Left hindlimb (tissue), 1 donor: Measurements from ENCODE around the gene LIN7C.

Experiments
- DNase-seq: peaks from one replicate; pipeline ENCODE4 v3.0.0-alpha.2; 2018

LIN7C gene

DNA sequence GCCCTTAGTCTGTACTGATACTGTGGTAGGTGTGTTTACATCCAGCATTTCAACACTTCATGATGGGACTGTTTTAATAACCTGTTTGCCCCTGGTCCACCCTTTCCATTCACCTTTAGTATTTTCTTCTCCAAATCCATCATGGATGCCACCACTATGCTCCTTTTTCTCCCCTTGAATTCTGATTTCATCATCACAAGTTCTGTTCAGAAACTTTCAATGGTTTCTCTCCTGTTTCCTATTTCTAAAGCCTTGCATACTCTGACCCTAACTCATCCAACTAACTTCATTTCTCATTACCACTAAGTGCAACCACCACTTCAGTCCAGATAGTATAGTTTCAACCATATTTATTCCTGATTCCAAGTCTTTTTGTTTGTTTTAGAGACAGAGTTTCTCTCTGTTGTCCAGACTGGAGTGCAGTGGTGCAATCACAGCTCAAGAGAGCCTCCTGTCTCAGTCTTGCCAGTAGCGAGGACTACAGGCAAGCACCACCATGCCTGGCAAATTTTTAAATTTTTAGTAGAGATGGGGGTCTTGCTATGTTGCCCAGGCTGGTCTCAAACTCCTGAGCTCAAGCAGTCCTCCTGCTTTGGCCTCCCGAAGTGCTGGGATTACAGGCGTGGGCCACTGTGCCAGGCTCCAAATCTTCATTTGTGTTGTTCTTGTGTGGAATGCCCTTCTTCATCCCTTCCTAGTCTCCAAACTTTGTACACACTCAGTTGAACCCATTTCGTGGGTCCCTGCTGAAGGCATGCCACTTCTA lies 1.2 kb upstream of the LIN7C start:
- no peak for DNase-seq

DNA sequence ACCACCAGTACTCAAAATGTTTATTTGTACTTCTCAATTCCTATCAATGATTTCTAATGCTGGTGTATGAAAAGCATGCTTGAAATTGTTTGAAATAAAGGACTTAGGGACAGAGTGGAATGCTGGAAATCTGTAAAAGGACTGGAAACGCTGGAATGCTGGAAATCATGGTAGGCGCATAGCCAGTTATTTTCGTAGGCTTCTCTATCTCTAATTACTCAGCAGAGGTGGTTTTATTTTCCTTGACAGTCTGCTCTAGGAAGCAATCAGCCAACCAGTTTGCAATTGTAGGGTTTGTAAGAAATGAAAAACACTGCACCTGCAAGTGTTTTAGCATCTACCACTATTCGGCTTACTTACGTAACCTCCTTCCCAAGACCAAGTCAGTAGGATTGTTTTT lies 788 bp downstream of the LIN7C start:
- DNase-seq: no peak

GRCh38 chr11:27504205-27504604 lies 2.4 kb downstream of the LIN7C start:
- DNase-seq: no peak

DNA sequence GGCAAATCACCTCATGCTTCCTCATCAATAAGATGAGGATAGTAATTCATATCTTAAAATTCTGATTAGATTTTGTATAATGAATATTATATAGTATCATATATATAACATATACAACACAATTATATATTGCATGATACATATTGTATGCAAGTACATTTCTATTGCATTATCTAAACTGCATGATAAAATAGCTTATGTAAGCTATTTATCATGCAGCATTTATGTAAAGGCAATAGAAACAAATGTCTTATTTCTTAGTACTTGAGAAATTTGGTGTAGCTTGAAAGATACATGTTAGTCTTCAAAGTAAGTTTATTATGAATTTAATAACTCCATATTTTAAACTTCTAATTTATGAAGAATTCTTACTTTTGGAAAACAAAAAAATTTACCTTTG lies 5.5 kb downstream of the LIN7C start:
- no peak for DNase-seq

DNA sequence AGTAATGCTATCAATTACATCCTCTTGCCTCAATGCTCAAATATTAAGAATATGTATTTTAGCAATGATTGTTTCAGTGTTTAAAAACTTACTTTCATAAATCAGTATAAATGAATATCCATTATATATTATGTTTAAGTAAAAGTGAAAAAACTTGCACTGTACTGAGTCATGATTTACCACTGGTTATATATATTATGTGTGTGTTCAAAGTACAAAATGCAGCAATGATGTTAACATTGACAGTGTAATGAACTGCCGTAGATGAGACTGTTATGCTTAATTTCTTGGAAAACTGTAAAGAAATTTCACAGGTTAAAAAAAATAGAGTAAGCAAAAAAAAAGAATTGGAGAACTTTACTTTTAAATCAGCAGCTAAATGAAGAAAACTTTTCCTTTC lies 8.7 kb downstream of the LIN7C start:
- no peak for DNase-seq

- no peak for DNase-seq
Measured at GRCh38 chr11:27497284-27497866, 9.2 kb downstream of the LIN7C start.

DNA sequence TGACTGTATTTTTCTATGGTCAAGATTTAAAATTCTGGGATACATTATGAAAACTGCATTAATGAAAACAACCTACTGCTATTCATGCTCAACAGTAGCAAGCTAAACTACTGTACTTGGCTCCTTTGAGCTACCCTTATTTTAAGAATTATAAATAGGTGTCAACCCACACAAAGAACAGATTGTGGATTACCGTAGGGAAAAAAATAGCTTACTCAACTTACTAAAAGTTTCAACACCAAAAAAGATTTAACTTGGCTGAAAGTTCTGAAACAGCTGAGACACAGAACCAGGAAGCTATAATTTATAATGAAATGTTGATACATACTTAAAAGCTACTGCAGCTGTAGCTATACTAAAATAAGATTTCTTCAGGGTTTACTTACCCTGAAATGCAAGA lies 10.1 kb downstream of the LIN7C start:
- no peak for DNase-seq

GRCh38 chr11:27495710-27496300 lies 10.8 kb downstream of the LIN7C start:
- DNase-seq: no peak

GRCh38 chr11:27489092-27489491 lies 17.5 kb downstream of the LIN7C start:
- no peak for DNase-seq

DNA sequence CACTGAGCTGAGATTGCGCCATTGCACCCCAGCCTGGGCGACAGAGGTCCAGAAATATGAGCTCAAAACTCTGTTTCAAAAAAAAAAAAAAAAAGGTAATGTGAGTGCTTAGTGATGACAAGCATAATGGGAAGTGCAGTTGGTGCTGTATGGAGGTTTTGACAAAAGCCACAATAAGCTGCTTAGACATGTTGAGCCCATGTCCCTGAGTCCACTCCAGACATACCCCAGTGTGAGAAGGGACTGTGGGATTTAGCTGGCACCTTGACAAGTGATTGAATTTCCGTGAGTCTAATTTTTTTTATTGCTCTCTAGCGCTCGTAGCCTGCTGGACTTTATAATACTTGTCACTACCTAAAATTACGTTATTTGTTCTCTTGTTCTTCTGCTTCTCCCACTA lies 18.9 kb downstream of the LIN7C start:
- no peak for DNase-seq

- DNase-seq: no peak
Measured at GRCh38 chr11:27485930-27486773, 20.4 kb downstream of the LIN7C start.

DNA sequence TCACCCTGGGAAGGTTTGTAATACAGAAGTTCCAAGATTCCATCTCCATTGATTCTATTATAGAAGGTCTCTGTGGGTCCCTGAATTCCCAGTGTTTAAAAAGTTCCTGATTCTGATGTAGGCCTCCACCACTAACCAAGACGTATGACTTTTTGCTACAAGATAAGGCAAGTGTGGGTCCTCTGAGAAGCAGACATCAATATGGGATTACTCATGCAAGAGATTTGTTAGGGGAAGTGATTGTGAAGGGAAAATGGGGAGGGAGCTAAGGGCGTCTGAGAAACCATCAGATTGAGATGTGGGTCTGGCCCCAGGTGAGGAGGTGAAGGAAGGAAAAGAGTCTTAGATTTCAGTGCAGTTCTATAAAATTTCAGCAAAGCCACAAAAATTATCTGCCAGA lies 23.8 kb downstream of the LIN7C start:
- DNase-seq: no peak

GRCh38 chr11:27481992-27482391 lies 24.6 kb downstream of the LIN7C start:
- DNase-seq: no peak

DNA sequence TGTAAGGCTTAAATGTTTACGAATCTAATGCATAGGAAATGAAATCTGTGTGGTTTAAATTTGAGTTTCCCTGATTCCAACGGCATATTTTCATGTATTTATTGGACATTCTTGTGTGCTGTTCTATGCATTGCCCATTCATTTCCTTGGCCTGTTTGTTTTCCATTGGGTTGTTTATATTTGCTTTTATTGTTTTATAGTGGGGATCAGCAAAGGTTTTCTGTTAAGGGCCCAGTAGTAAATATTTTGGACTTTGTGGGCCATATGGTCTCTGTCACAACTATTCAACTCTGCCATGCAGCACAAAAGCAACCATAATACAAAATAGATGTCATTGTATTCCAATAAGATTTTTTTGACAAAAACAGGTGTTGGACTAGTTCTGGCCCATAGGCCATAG lies 28.7 kb downstream of the LIN7C start:
- DNase-seq: no peak

- DNase-seq: no peak
Measured at GRCh38 chr11:27477243-27477642, 29.3 kb downstream of the LIN7C start.

- no peak for DNase-seq
Measured at GRCh38 chr11:27475622-27476021, 30.9 kb downstream of the LIN7C start.

DNA sequence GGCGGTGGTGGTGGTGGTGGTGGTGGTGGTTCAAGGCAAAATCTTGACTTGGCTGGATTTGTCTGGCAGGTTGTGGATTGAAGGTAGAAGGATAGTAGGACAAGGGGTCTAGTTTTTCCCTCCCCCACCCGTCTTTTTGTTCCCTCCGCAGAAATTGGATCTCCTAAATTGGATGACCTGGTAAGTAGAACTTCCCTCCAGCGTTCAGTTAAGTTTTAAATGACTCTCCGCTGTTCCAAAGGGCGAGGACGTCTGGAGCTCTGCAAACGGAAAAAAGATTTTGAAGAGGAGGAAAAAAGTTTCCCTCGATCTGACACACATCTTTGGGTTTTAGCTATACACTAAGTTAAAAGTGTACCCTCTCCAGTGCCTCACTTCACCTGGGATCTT lies 33.6 kb downstream of the LIN7C start:
- no peak for DNase-seq

DNA sequence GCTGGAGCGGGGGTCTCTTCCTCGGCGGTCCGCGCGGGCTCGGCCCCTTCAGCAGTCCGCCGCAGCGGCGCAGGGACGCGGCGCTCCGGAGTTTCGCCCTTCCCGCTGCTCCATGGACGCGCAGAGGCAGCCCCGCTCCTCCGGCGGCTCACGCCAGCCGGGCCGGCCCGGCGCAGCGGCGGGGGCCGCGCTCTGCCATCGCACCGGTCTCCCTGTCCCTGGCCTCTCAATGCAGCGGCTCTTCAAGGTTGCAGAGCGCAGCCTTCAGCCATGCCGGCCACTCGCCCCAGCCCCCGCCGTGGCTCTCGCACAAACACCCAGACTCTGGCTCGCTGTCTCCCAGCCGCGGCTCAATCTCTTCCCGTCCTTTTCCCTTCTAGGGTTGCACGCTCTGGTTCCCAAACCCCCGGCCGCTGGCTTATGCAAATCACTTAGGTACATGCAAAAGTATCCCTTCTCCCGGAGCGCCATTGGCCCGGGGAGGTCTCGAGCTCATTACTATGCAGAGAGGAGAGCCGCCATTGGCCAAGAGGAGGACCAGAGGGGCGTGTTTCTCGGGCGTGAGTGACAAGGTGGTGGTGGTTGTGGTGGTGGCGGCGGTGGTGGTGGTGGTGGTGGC lies 34.1 kb downstream of the LIN7C start, which contains the start of gene LGR4:
TSS of gene LGR4 (minus strand) at position 393 of the 619 bp plus-strand sequence. CDS start 488 bp downstream, outside the sequence.
- peak; percentile 95 for DNase-seq

DNA sequence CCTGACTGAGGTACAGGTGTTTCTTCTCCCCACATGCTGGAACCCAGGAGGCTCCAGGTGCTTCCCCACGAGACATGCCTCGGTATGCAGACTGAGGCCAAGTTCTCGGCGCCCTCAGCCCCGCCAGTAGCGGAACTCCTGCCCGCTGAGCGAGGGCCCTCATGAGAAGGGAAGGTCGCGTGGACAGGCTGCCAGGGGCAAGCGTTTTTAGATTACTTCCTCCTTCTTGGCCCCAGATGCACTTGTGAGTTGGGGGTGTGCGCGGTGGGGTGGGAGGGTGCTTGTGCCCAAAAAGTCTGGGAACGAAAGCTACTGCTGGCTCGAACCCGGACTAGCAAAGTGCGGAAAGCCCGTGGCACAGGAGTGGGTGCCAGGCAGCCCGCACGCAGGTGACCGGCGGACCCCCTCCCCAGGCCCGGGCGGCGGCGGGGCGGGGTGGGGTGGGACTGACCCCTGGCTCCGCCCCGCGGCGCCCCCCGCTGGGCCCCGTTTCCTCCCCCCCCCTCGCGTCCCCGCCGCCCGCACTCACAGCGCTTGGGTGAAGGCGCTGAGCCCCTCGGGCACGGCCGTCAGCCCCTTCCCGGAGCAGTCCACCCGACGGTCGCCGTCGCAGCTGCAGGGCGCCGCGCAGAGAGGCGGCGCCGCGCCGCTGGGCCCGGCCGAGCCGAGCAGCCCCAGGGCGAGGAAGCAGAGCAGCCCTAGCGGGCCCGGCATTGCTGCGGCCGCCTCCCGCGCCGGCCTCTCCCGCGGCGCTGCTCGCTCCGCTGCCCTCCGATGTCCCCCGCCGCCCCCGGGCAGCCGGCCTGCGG lies 34.8 kb downstream of the LIN7C start:
- DNase-seq: peak; percentile 67

- DNase-seq: no peak
Measured at GRCh38 chr11:27470826-27471588, 35.6 kb downstream of the LIN7C start.

DNA sequence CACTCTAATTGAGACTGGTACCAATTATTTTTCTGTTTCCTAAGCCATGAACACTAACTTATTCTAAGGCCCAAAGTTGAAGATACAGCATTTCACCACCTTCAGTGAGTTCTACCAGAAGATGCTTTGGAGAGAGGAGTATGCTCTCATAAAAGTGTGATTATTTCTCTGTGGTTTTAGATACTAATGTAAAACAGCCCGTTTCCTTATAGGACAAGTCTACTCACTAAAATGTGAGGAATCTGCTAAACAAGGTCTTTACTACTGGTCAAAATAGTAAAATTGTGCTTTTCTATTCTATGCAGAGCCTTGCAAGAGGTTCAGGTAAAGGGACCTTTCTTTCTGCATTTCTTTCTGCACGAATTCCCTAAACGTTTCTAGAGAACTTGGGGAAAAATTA lies 36.4 kb downstream of the LIN7C start:
- DNase-seq: no peak
